Measurements from ENCODE around the gene EVI5.
A peak's percentile ranks its signal among the peaks of the same experiment; 100 is the strongest.
"Not testable (repeated sequence)": the region's sequence is repeated elsewhere in the genome, so short reads cannot be mapped to it uniquely, and the experiment has no call there.

Gene EVI5

DNA sequence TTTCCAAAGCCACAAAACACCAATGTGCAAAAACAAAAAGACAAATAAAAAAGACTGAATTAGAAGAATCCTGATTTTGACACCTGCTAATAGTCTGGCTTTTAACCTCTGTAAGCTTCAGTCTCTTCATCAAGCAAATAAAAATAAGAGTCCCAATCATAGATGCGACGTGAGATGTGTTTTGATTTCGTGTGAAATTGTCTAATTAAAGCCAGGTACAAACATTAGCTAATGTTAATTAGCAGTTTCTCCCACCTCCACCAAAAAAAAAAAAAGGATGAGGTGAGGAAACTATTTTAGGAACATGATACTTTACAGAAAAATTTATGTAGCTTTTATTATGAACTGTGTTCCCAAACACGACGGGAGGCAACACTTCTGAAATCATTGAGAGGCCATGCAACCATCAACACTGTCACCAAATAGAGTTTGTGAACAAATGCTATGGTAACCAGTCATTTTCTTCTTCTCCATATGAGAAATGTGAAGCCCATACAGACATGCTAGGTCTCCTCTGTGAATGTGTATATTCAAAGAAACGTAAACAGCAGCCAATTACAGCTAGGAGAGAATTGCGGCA, 6.7 kb upstream of the EVI5 start:
- no peak for DNase-seq (ENCODE audit: low spot score)

DNA sequence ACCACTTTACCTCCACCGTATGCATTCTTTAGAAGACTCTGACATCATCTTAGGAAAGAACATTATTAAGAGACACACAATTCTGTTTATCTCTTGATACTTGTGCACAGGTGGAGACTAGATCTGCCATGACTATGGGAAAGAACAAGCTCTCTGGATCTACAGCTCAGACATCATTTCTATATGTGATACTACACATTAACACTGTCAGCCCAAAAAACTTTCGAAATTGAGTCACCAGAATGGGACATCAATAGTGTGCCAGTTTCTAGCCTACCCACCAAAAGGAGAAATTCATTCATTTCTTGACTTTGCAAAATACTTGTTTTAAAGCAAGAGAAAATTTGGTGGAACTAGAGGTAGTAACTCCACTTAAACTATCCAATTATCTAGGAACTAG, 6.0 kb upstream of the EVI5 start:
- no peak for DNase-seq (ENCODE audit: low spot score)

DNA sequence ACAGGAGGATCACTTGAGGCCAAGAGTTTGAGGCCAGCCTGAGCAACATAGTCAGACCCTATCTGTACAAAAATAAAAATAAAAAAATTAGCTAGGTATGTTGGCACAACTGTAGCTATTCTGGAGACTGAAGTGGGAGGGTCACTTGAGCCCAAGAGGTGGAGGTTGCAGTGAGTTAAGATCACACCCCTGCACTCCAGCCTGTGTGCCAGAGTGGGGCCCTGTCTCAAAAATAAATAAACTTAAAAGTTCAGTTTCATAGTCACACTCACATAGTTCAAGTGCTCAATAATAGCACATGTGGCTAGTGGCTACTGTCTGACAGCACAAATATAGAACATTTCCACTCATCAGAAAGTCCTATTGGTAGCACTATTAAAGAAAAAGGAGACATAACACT, 5.2 kb upstream of the EVI5 start:
- no peak for DNase-seq (ENCODE audit: low spot score)

DNA sequence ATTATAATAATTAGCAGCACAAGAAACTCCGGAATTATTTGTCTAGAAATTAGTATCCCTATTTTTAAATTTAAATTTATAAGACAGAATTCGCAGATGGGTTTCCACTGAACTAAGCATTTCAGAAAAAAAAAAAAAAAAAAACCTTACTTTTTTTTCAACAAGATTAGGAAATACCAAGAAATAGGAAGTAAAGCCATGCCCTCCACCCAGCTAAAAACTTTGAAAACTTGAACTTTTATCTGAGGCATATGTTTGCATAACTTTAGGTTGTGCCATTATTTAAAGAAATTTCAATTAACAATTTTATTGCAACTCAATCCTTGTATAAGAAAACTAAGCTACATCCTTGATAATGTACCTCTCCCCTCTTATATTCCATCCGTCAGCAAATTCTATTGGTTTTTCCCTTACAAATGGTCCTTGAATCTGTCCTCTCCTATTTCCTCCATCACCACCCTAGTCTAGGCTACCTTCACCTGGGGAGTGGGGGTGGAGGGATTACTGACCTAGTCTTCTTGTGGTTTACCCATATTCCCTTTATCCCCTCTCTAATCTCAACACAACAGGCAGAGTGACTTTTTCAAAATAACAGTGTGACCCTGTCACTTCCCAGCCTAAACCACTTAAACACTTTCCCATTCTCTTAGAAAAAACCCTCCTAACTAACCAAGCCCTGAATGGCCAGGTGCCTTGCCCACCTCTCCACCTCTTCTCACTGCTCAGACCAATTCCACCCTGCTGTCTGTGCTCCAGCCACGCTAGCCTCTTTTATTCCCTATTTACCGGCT, 1.4 kb upstream of the EVI5 start:
- DNase-seq (ENCODE audit: low spot score) = no peak

DNA sequence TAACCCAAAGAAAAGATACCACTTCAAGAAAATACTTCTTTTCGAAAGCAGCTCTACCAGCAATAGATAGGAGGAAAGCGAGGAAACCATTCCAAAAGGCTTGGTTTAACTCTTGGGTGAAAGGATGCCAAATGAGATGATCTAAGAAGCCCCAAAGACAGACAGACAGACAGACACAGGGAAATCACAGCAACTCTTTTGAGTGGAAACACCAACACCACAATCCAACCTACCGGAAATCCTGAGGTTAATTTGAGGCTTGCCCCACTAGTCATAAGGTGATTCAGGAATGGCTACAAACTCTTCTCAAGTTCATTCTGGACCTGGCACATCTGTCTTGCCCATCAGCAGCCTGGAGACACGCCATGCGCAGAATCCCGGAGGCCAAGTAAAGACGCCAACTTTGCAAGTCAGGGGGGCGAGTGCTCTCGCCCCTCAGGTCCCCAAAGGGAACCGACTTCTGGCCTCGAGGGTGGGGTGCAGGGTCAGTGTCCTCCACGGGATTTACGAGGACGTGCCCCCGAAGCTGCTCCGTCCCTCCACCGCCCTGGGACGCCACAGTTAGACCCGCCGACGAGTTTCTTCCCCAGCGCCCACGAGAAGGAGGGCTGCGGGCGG, 778 bp downstream of the EVI5 start:
- peak; percentile 58 for DNase-seq (ENCODE audit: low spot score)

DNA sequence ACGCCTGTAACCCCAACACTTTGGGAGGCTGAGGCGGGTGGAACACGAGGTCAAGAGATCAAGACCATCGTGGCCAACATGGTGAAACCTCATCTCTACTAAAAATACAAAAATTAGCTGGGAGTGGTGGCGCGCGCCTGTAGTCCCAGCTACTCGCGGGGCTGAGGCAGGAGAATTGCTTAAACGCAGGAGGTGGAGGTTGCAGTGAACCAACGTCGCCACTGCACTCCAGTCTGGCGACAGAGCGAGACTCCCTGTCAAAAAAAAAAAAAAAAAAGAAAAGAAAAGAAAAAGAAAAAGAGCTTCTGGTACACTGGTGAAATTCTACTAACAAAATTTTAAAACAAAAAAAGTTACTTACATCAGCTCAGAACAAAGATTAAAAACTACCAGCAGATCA, 1.4 kb downstream of the EVI5 start:
- not testable (repeated sequence) for DNase-seq (ENCODE audit: low spot score)

DNA sequence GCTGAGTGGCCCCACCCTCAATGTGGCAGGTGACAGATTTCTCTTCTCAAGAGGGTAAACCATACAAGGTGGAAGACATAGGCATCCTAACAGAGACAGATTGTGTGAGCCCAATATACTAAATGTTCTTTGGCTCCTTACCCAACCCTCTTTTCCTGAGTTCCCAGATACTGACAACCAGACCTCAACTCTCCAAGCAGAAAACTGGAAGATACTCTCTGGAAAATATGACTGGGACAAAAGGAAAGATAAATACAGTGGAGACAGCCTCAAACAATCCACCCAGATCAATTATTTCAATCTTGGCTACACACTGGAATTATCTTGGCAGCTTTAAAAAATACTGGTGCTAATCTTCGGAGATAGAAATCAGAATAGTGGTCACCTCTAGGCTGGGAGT, 6.5 kb downstream of the EVI5 start:
- DNase-seq (ENCODE audit: low spot score) = no peak

DNA sequence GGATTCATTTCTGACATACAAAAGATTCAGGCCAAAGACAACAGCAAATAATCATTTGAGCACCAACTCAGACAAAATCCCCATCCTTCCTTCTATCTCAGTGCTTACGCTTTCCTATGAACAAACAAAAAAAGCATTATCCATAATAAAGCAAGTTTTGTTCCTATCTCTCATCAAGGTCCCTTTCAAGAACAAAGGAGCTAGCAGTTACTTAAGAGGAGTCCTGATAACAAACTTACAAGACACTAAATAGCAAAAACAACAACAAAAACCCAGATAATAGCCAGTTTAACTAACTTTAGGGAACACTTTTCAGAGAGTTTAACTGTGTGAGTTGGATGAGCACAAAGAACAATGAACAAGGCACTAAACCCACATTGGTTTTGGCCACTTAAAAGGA, 10.5 kb downstream of the EVI5 start:
- DNase-seq (ENCODE audit: low spot score) = peak; percentile 75

DNA sequence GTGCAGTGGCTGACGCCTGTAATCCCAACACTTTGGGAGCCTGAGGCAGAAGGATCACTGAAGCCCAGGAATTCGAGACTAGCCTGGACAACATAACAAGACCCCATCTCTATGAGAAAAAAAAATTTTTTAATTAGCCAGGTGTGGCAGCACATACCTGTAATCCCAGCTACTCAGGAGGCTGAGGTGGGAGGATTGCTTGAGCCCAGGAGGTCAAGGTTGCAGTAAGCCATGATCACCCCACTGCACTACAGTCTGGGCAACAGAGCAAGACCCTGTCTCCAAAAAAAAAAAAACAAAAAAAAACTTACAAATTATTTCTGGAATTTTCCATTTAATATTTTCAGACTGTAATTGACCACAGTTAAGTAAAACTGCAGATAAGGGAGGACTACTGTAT, 11.2 kb downstream of the EVI5 start:
- DNase-seq (ENCODE audit: low spot score) = not testable (repeated sequence)

DNA sequence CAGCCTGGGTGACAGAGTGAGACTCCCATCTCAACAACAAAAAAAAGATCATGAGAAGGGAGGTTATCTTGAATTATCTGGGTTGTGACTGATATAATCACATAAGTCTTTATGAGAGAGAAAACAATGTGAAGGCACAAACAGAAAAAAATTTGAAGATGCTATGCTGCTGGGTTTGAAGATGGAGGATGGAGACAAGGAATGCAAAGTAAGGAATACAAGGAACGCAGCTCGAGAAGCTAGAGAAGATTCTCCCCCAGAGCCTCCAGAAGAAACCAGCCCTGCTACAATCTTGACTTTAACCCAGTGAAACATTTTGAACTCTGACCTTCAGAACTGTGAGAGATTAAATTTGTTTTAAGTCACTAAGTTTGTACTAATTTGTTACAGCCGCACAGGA, 15.1 kb downstream of the EVI5 start:
- no peak for DNase-seq (ENCODE audit: low spot score)

DNA sequence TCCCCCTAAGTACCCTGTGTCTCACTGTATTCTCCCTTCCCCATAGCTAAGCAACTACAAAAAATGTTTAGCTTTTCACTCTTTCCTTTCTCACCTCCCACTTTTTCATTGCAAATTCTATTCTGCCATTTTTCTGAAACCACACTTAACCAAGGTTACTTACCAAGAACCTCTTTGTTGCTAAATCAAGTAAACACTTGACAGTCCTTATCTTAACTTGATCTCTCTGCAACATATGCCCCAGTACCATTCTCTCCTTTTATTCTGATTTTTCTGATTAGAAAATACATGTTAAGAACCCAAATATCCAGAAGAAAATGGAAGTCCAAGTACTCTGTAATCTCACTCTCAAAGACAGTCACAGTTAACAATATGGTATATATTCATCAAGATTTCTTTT, 16.0 kb downstream of the EVI5 start:
- DNase-seq (ENCODE audit: low spot score) = no peak

DNA sequence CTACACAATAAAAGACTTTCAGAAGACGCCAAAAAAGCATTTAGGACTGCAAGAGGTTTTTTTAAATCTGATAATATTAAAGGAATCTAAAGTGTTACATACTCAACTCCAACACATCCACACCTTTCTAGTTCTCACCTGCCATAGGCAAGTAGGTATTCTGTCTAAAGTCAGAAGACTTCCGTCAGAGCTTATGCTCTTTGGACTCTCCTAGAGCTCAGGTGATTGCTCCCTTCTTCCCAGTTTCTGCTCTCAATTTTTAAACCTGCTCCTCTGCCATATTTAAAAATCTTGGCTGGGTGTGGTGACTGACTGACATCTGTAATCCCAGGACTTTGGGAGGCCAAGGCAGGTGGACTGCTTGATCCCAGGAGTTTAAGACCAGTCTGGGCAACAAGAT, 16.6 kb downstream of the EVI5 start:
- no peak for DNase-seq (ENCODE audit: low spot score)

DNA sequence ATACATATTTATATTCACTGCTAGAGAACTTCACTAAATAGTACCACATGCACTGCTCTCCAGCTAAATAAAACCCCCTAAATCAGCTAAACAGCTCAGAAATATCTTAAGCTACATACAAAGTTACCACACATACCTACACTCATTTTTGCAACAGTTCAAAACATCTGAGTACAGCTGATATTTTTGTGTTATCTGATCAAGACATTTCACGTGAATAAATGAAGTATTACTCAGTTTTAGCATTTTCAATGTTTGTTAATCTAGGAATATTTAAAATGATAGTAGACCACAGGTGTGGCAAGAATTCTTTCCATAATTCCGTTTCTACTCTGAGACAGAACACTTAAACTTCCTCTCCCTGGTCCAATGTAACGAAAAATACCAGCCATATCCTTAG, 20.8 kb downstream of the EVI5 start:
- DNase-seq (ENCODE audit: low spot score) = no peak

DNA sequence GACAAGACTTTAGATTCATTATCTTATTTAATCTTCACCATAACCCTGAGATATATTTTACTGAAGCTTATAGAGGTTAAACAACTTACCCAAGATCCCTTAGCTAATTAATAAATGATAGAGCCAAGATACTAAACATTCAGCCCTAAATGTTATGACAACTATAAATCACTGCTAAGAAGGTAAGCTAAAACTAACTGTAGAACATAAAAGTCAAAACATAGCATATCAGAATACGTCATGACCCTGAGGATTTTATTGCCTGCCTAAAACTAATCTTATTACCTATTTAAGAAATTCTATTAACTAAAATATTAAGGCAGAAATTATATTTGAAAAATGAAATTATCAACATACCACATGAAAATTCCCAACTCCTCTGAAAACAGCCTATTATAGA, 22.6 kb downstream of the EVI5 start:
- DNase-seq (ENCODE audit: low spot score) = no peak

DNA sequence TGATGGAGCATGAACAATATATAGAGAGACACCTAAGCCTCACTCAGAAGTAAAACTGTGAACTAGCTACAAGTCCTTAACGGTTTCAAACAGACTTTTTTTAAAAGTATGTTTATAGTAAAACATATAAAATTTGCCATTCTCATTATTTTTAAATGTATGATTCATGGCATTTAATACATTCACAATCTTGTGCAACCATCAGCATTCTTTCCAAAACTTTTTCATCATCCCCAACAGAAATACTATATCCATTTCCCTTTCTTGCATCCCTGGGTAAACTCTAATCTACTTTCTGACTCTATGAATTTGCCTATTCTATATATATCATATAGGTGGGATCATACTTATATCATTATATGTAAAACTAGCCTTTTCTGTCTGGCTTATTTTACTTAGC, 25.5 kb downstream of the EVI5 start:
- no peak for DNase-seq (ENCODE audit: low spot score)

DNA sequence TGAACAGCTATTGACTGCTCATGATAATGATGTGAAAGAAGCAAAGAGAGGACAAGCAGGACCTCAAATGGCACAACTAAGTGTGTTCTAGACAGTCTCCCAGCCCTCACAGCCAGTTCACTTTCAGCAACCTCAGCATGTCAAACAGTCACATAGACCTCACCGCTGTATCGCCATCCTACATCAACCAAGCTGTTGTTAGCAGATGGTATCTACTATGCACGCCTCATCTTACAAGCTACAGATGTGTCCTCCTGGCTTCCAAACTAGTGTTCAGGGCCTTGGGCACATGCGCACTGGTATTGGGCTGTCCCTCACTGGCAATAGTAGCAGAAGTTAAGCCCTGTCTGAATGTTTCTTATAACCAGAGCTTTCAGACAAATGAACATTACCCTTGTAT, 28.4 kb downstream of the EVI5 start:
- DNase-seq (ENCODE audit: low spot score) = no peak

DNA sequence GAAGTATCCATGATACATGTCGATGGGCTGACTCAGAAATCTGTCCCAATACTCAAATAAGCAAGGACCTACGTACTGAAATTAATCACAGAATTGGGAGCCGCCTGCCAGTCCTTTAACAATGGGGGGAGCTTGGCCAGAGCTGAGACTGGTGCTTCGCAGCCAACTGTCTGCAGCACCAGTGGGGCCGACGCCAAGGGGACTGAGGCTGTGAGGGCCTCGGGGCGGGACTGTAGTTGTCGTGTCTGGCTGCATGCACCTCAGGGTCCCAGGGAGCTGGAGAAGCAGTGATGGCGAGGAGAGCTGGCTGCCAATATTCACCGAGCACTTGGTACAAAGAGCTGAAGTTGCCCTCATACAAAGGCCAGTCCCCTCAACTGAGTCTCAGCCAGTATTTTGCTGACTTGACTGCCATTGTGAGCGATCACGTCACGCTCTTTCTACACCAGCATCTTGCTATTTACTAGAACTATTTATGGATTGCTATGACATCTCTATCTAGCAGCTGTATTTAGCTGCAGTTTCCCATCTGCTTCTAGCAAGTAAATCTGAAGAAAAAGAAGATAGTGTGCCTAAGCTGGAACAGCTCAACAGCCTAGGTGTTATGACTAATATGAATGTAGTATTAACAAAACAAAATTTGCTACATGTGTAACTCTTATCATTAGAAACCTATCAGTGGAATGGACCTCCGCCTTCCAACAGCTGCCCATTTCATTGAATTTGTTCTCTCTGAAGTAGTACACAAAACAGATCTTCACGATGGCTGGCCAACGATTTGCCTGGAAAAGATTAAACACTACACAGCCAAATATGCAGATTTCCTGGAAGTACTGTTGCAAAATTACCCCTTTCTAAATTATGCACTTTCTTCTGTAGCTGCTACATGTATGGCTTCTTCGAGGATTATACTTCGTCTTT, 29.1 kb downstream of the EVI5 start:
- peak; percentile 58 for DNase-seq (ENCODE audit: low spot score)

DNA sequence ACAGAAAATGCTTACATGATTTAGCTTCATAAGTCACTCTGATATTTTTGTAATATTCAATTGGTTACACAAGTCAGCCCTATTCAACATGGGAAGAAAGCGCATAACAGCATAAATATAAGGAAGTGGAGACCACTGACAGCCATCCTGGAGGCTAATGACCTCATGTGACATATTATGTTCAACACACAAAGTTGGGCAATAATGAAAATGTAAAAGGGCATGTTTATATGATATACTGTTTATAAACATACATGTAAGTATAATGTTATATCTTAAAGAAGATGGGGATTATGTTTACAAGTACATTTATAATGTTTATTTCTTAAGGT, 30.2 kb downstream of the EVI5 start:
- DNase-seq (ENCODE audit: low spot score) = no peak

DNA sequence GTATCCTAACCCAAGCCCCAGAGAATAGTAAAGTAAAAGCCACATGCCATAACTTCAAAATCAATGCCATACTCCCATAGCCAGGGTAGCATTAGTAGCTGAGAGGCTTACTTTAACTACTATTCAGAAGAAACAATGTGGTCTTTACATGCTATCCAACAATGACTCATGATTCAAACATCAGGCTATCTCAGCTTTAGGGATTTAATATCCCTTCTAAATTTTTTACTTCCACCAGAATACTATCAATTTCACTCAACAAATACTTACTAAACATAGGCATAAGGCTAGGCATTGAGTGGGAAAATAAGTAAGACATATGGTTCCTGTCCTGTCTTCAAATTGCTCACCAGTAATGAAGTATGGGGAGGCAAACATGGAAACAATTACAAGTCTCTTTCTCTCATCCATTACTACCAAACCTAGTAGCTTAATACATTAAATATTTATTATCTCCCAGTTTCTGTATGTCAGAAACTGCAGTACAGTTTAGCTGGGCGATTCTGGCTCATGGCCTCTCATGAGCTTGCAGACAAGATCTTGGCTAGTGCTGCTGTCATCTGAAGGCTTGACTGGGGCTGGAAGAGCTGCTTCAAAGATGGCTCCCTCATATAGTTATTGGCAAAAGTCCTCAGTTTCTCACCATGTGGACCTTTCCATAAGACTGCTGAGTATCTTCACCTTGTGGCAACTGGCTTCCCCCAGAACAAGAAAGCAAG, 30.7 kb downstream of the EVI5 start:
- no peak for DNase-seq (ENCODE audit: low spot score)

DNA sequence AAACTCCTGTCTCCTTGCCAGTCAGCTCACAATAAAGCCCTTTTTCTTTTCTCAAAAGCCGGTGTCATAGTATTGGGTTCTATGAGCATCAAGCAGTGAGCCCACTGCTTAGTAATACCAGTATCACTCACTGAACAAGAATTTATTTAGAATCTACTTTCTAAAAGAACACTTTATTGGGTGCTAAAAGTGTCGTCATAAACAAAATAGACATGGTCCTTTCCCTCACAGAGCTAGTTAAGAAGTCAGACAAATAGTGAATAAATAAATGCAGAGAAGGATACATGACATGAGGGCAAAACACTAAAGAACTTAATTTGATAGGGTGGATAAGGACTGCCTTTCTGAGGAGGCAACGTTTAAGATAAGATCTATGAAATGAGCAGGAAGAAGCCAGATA, 32.2 kb downstream of the EVI5 start:
- no peak for DNase-seq (ENCODE audit: low spot score)

DNA sequence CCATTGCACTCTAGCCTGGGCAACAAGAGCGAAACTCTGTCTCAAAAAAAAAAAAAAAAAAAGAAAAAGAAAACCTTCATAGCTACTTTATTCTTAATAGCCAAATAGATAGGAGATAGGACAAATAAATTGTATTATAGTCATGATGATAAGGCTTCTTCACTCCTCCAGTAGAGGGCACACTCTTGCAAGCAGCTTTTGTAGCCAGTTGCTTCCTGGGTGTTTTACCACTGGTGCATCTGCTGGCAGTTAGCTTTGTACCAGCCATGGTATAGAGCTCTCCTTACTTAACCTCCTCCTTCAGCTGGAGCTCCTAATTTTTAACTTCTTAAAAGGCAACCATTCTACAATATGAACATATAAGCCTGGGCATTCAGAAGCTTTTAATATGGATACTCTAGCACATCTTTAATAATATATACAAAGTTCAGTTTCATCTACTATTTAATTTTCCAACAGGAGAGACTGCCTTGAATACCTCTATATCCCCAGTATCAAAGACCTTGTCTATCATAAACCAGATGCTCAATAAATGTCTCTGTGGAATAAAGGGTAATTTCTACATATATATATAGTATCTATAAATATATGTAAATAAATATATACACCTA, 35.8 kb downstream of the EVI5 start:
- DNase-seq (ENCODE audit: low spot score) = peak; percentile 89

DNA sequence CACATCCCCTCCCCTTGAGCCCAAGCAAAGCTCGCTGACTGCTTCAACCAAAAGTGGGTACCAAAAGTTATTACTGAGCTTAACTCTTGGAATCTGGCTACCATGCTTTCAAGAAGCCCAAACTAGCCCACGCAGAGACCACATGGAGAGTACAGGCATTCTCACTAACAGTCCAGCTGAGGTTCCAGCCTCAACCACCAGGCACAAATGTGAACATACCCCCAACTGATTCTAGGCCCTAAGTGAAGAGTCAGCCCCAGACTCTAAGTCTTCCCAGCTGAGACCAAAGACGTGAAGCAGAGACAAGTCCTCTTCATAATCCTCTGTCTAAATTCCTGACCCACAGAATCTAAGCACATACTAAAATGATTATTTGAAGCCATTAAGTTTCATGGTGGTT, 36.8 kb downstream of the EVI5 start:
- DNase-seq (ENCODE audit: low spot score) = no peak
